ENCODE measurements around the gene RIN3.

DNA sequence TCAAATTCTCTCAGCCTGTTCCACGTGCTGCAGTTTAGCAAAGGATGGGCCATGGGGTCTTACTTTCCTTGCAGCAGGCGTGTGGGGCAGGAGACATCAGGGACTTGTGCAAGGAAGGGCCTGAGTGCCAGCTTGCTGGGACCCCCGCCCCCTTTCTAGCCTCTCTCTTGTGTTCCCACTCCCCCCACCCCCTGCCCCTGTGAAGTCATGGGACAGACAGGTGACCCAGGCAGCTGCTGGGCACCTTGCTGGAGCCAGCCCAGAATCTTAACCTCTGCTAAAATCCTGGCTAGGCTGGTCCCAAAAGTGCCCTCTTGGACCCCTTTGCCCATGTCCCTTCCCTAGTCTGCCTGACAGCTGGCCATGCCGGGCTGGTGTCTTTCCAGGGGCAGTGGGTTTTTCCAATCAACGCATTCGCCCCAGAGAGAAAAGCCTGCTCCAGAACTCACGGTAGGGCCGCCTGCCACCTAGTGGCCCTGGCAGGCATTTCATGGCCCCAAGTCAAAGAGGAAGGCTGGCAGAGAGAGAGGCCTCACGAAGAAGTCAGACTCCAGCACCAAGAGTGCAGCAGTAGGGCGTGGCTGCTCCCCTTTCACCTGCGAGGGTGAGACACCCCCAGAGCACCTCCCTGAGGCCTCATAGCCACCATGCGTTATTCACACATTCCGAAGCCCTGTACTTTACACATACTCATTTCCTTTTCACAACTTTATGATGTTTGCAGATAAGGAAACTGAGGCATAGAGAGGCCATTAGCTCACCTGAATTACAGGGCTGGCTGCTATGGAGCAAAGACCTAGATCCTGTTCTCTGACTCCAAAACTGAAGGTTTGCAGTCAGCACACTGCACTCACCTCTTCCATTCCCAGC is 167.4 kb downstream of the RIN3 start:
- TF ChIP-seq EZH2 (IDR thresholded peaks at IDR 0.05; ENCODE audit: insufficient read depth, poor library complexity, severe bottlenecking): no peak
- no peak for TF ChIP-seq EZH2phosphoT487 (IDR thresholded peaks at IDR 0.05; ENCODE audit: insufficient read depth, low read depth)
